Amniotic epithelial cell (primary cell): ENCODE results near the gene CD37.
A peak's percentile ranks its signal among the peaks of the same experiment; 100 is the strongest.

Source experiments
- DNase-seq: peaks from one replicate; pipeline ENCODE4 v3.0.0-alpha.2; 2010; ENCODE audit warnings: low read depth

The CD37 gene

GRCh38 chr19:49380391-49380790, 45.2 kb downstream of the CD37 start:
- DNase-seq = no peak

GRCh38 chr19:49382639-49383038, 47.4 kb downstream of the CD37 start:
- DNase-seq = no peak

GRCh38 chr19:49383599-49383998, 48.4 kb downstream of the CD37 start:
- no peak for DNase-seq

- peak; percentile 52 for DNase-seq
Observed at GRCh38 chr19:49387936-49388372, 52.7 kb downstream of the CD37 start, which contains the start of gene KASH5. KASH5 (plus strand) TSS chr19:49388249; CDS start chr19:49390884, 2,635 bp downstream.

- DNase-seq = no peak
Observed at GRCh38 chr19:49389406-49389805, 54.2 kb downstream of the CD37 start.
